GM21515 (cell line): ENCODE results near the gene HIRA.
"Not testable (repeated sequence)": the region's sequence is repeated elsewhere in the genome, so short reads cannot be mapped to it uniquely, and the experiment has no call there.

ENCODE experiments used
- ATAC-seq: cut with Tn5 transposase; IDR thresholded peaks from one replicate; pipeline ENCODE4 v1.9.1; 2021; ENCODE audit not compliant: unreplicated experiment

HIRA gene

DNA sequence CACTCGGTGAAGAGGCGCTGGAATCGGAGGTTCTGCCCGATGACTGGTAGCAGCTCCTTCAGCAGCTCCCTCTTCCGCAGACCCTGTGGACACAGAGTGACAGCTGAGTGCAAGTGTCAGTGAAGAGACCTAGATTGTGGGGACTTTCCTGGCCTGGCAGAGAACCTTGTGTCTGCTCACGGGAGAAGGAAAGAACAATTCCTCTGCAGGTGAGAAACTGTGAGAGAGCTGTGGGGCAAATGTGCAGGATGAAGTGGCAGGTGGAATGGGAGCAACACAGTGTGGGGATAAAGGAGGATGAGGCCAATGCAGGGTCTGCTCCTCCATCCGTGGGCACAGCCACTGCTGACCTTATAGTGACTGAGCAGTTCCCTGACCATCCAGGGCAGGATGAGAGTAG lies 100.1 kb downstream of the HIRA start:
- ATAC-seq, result no peak

DNA sequence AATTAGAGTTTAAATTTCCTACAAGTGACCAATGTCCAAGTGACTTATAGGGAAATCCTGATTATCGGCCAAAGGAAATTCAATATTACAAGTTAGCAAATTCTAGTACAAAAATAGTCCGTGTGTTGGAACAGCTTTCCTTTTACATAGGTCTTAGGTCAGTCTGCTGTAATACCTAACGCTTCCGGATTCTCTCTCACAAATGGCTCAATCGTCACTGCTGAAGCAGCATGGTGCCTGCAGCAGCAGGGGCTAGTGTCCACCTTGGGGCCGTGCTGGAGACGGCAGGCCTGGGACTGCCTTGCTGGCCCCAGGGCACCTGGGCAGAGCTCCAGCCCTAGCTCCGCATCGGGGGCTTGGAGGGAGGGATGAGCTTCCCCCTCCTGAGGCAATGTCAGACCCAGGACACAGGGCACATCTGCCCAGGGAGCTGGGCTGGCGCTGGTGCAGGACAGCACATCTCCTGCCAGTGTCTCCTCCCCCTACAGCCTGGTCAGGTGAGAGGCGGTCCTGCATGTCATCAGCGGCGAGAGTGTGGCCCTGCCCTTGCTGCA lies 100.6 kb downstream of the HIRA start:
- ATAC-seq, result no peak

DNA sequence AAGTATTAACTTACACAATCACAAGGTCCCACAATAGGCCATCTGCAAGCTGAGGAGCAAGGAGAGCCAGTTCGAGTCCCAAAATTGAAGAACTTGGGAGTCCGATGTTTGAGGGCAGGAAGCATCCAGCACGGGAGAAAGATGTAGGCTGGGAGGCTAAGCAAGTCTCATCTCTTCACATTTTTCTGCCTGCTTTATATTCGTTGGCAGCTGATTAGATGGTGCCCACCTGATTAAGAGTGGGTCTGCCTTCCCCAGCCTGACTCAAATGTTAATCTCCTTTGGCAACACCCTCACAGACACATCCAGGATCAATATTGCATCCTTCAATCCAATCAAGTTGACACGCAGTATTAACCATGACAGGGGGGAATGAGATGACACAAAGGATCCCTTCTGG lies 101.3 kb downstream of the HIRA start:
- not testable (repeated sequence) for ATAC-seq

DNA sequence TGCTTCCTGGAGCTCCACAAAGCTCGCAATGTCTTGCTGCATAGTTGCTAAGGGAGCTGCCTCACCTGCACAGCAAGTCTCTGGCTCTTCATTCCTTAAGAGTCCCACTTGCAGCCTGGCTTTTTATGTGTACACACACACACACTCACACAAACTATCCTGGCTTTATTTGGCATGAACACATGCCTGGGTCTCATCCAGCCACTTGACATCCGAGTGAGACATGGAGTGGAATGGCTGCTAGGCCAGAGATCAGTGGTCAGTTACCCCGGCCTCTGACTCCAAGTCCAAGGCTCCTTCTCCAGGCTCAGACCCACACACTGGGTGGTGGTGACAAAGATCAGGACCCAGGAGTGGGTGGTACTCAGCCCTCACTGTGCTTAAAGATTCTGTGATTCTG lies 102.1 kb downstream of the HIRA start:
- no peak for ATAC-seq

DNA sequence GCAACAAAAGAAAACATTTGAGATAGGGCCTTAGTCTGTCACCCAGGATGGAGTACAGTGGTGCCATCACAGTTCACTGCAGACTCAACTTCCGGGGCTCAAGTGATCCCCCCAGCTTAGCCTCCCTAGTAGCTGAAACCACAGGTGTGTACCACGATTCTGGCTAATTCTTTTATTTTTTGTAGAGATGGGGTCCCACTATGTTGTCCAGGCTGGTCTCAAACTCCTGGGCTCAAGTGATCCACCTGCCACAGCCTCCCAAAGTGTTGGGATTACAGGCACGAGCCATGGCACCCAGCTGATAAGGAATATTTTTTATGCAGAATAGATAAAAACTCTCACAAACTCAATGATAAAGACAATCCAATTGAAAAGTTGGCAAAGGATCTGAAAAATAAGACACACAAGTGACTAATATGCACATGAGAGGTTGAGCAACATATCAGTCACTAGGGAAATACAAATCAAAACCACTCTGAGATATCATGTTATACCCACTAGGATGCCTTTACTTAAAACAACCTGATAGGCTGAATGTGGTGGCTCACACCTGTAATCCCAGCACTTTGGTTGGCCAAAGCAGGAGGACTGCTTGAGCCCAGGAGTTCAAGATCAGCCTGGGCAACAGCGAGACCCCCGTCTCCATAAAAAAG lies 106.1 kb downstream of the HIRA start:
- ATAC-seq, result no peak

DNA sequence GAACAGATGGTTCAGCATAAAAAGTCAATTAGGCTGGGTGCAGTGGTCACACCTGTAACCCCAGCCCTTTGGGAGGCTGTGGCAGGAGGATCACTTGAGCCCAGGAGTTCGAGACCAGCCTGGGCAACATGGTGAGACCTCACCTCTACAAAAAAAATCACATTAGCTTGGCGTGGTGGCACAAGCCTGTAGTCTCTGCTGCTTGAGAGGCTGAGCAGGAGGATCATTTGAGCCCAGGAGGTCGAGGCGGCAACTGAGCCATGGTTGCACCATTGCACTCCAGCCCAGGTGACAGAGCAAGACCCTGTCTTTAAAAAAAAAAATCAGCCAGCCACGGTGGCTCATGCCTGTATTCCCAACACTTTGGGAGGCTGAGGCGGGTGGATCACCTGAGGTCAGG lies 108.1 kb downstream of the HIRA start:
- ATAC-seq, result not testable (repeated sequence)

DNA sequence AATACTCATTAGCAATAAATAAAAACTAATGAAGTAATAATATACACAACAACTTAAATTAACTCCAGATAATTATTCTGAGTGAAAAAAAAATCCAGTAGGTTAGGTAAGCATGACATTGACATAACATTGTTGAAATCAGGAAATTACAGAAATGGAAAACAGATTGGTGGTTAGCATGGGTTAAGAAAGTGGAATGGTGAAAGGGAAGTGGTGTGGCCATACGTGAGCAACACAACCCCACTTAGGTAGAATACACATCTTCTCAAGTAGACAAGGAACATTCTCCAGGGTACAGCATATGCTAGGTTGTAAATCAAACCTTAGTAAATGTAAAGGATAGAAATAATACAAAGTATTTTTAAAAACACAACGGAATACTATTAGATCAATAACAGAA lies 109.8 kb downstream of the HIRA start:
- no peak for ATAC-seq

DNA sequence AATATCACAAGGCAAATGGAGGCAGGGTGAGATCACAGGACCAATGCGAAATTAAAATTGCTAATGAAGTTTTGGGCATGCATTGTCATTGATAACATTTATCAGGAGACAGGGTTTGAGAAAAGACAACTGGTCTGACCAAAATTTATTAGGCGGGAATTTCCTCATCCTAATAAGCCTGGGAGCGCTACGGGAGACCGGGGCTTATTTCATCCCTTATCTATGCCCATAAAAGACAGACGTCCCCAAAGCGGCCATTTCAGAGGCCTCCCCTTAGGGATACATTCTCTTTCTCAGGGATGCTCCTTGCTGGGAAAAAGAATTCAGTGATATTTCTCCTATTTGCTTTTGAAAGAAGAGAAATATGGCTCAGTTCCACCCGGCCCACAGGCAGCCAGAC lies 111.4 kb downstream of the HIRA start:
- not testable (repeated sequence) for ATAC-seq

DNA sequence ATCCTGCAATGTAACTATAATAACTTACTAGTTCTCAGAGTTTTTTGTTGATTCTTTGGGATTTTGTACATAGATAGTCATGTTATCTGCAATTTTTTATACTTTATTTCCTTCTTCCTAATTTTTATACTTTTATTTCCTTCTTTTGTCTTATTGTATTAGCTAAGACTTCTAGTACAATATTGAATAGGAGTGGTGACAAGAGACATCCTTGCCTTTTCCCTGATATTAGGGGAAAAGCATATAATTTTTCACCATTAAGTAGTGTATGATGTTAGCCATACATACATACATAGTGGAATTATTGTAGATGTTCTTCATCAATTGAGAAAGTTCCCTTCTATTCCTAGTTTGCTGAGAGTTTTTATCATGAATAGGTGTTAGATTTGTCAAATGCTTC lies 112.3 kb downstream of the HIRA start:
- no peak for ATAC-seq

DNA sequence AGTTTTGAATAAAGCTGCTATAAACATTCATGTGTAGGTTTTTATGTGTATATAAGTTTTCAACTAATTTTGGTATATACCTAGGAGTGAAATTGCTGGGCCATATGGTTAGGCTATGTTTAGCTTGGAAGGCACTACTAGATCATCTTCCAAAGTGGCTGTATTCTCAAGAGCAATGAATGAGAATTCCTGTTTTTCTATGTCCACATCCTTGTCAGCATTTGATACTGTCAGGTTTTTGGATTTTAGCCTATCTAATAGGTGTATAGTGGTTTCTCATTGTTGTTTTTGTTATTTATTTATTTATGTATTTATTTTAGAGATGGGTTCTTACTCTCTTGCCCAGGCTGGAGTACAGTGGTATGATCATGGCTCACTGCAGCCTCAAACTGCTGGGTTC lies 113.7 kb downstream of the HIRA start:
- ATAC-seq, result no peak

DNA sequence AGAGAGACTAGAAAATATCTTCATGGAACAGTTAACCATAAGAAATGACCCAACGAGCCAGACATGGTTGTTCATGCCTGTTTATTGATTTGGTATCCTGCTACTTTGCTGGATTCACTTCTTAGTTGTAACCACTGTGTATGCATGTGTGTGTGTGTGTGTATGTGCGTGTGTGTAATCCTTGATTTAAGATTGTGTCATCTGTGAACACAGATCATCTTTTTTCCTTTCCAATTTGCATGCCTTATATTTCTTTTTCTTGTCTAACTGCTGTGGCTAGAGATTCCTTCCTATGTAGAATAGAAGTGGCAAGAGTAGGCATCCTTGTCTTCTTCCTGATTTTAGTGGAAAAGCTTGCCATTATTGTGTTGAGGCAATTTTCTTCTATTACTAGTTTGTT lies 123.7 kb downstream of the HIRA start:
- no peak for ATAC-seq

DNA sequence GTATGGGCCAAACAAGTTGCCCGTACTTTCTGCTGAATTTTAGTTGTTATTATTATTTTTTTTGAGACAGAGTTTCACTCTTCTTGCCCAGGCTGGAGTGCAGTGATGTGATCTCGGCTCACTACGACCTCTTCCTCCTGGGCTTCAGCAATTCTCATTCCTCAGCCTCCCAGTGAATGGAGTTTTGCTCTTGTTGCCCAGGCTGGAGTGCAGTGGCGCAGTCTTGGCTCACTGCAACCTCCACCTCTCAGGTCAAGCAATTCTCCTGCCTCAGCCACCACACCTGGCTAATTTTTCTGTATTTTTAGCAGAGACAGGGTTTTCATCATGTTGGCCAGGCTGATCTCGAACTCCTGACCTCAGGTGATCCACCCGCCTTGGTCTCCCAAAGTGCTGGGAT lies 125.0 kb downstream of the HIRA start:
- ATAC-seq, result not testable (repeated sequence)

DNA sequence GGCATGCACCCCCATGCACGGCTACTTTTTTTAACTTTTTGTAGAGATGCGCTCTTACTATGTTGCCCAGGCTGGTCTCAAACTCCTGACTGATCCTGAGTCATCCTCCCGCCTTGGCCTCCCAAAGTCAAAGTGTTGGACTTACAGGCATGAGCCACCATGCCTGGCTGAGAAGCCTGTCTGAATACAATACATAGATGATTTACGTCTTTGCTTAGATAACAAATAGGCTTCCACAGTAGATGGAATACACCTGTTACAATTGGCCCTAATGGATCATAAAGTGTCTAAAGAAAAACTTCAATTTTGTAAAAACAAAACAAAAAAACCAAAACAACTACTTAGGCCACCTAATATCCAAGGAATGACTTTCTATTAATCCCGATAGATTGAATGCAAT lies 127.0 kb downstream of the HIRA start:
- ATAC-seq, result no peak

DNA sequence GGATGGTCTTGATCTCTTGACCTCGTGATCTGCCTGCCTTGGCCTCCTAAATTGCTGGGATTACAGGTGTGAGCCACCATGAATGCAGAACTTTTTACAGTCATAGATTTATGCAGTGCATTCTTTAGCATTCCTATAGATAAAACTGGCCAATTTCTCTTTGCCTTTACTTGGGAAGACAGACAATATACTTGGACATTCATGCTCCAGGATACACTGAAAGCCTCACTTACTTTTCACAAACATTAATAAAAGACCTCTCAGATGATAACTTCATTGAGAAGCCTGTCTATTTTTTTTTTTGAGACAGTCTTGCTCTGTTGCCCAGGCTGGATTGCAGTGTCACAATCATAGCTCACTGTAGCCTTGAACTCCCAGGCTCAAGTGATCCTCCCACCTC lies 127.7 kb downstream of the HIRA start:
- no peak for ATAC-seq

DNA sequence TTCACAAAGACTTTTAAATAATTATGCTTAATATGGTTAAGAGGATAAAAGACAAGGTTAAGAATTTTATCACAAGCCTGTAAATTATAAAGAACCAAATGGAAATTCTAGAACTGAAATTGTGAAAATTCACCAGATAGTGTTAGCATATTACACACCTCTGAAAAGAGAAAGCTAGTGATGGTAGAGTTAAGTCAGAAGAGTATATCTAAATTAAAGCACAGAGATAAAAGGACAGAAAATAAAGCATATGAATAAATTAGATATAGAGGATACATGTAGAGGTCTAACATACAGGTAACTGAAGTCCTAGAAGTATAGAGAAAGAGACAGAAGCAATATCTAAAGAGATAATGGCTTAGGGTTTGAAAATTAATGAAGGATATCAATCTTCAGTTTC lies 135.8 kb downstream of the HIRA start:
- no peak for ATAC-seq

DNA sequence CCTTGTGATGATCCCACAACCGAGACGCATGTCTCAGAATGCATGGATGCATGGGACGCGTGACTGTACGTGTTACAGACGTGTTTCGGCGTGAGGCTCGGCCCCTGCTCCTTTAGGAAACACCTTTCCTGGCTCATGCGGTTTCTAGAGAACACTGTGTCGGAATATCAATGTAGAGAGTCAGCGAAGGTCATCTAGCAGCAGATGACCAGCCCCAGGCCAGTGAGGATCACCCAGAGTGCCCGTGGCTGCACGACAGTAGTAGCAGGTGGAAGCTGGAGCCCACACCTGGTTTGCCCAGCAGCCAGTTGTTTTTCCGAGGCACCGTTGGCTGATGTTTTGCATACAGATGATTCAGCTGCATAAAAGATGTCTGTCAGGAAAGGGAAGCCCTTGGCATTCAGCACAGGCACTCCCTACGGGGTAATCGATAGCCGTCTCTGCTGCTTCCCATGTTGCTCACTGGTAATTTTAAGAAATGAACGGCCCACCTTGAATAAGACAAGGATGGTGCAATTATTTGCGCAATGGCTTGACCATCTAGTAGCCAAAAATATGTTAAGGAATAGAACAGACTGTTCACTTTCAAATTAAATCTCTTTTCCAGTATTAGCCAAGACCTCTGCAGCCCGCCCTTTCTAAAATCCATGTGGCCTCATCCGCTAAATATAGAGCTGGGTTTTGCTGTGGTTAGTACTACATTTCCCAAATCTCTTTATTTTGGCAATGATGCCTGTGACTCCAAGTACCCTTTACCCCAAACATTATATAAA lies 138.9 kb downstream of the HIRA start:
- ATAC-seq, result no peak

DNA sequence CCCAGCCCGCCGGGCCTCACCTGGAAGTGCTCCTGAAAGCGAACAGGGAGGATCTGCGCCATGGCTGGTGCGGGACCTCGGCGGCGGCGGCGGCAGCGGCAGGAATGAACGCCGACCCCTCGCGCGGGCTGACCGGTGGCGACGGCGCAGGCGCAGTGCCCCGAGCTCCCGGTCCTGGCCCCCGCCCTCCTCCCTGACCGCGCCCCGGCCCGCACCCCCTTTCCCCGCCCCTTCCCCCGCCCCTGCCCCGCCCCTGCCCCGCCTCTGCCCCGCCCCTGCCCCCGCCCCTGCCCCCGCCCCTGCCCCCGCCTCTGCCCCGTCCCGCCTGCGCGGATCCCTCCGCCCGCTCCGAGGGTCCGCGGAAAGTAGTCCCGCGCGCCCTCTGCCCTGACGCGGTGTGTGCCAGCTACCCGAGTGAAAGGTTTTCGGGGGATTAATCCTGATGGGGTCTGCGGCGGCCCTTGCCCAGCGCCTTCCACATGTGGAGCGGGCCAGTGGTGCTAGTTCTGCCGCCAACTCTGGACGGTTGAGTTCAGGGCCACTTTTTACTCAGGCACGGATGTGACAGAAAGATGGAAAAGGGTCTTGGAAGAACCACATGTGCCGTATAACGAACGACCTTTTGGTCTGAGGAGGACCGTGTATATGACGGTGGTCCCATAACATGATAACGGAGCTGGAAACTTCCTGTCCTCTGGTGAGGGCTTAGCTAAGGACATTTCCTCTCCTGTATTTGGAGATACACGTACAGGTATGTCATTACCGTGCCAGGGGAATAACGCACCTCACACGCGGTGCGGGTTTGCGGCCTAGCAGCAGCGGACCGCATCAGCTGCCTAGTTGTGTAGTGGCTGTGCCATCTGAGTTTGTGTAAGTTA lies 139.7 kb downstream of the HIRA start, which contains the start of gene CLTCL1:
Gene CLTCL1 (minus strand): TSS at position 140 of the 878 bp plus-strand sequence. CDS start 78 bp downstream, at position 62.
- no peak for ATAC-seq

DNA sequence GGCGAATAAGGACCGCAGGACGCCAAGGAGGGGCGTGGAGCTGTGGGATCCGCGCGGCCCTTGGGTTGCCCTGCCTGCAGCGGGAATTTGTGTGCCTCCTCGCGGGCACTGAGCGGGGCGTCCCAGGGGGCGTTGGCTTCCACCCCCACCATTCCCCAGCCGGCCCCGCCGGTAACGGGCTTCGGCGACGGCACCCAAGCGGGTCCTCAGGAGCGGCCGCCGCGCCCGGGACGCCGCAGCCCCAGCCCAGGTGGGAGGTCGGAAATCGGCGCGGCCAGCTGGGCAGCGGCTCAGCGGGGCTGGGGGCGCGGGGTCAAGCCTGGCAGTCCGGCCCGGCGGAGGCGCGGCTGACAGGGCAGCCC lies 140.3 kb downstream of the HIRA start:
- ATAC-seq, result no peak

DNA sequence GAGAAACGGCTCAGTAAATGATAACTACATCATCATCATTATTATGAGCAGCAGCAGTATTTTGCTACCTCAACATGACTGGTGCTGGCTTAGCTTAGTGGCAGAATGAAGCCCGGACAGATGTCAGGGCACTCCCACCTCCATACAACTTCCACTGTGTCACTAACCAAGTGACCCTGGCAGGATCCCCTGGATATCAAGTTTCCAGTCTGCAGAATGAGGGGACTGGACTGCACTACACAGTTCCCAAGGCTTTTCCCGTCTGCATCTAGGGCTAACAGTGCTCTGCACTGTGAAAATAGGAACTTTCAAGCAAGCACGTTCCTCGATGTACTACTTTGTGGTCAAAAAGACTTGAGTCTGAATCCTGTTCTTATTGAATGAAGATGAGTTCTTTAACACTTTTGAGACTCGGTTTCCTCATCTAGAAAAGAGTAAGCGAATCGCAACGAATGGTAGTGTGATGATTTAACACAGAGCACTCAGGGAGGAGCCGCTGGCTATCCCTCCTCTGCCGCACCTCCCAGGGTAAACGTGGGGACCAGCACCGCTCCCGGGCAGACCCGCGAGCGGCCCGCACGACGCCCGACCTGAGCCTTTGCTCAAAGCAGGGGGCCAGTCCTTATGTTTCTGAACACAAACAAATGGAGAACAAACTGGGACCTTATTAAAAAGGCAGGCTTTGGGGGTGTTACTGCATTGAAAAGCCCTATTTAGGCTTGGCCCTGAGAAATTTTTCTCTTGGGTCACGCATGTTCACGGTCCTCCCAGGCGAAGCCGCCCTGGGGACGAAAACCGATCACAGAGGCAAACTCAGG lies 140.9 kb downstream of the HIRA start:
- no peak for ATAC-seq

DNA sequence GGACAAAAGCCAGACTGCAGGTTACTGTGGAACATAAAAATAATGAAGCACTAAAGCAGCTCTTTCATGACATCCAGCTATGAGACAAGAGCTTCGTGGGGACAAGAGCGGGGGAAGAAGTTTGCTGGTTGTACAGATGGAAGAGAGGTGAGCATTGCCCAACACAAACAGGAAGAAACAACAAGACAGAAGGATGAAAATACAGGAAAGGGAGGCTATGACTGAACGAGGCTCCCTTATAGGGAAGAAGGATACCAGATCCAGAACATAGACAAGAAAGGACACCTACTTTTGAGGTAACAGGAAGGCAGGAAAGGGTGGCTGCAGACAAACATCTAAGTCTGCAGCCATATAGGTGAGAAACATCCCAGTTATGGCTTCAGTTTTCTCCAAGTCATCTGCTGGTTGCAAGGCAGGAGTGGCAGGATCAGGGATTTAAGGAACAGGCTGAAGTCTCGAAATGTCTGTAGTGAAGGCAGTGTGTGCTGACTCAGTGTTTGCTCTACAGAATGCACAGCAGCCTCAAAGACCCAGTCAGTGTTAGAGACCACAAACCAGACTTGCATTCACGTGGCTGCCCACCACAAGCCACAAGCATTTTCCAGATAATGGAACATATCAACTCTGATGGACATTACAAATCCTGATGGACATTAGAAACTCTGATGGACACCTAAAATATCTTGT lies 141.9 kb downstream of the HIRA start:
- no peak for ATAC-seq
